OCI-M2 (cell line): Measurements from ENCODE around the gene ERC1.
"Not testable (repeated sequence)": the region's sequence is repeated elsewhere in the genome, so short reads cannot be mapped to it uniquely, and the experiment has no call there.

Experiments
- DNase-seq: peaks from one replicate; lab custom pipeline; 2025; ENCODE audit not compliant: unreplicated experiment; lab: John Stamatoyannopoulos, UW

ERC1 gene

DNA sequence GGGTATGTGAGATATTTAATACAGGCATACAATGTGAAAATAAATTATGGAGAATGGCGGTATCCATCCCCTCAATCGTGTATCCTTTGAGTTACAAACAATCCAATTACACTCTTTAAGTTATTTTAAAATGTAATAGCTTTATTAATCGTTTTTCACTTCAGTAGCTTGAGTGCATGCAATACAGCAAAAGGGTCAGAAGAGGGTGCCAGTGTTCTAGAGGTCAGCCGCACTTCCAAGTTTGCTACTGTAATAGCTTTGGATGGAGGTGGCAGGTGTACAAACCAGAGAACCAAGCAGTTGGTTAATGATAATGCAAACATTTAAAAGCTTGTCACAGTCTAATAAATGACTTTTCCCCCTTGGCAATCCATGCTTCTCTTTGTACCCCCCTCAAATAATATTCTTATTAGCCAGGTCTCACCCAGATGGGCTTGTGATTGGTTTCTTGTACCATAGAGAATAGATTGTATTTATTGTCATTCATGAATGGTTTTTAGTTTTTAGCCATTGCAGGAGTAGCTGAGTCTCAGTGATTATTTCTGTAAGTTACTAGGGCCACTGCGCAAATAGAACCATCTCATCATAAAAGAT, 127.0 kb downstream of the ERC1 start:
- peak; percentile 18 for DNase-seq

DNA sequence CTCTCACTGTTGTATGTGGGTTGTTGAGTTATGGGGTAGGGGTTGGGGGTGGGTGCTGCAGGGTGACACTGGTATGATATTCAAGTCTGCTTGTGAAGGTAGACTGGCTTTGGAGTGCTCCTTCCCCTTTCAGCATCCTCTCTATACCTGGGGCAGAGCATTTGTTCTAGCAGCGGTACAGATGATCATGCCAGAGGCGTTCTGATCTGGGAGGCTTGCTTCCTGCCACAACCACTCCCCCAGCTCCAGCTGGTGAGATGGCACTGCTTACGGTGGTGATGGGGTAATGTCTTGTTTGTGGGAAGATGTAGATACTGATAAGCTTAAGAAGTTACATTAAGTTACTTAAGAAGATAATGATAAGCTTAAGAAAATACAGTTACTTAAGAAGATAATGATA, 131.8 kb downstream of the ERC1 start:
- DNase-seq, result no peak

DNA sequence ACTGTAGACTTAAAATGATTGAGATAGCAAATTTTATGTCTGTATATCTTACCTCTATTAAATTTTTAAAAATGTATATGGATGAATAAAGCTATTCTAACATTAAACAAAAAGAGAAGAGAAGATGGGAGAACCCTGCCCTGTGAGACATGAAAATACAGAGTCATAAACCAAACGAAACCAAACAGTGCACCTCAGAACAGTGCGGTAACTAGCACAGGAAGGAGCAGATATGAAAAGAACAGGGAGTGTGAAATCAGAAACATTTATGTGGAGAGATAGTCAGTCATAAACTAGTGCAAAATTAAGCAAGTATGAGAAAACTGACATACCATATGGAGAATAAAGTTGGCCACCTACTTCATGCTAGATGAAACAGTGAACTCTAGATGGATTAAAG, 135.1 kb downstream of the ERC1 start:
- DNase-seq, result no peak

DNA sequence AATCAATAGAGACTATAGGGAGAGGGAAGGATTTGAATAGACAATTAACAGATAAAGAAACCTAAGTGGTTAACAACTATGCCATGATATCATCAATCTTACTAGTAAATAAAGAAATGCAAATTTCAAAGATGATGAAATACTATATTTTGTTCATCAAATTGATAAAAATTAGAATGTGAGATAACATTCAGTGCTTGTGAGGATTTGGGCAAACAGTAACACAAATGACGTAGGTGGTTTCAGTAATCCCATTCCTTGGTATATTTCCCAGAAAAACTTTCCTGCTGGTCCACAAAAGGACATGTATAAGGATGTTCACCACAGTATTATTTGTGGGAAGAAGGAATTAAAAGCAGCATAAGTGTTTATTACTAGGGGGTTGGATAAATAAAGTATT, 136.0 kb downstream of the ERC1 start:
- DNase-seq, result no peak

DNA sequence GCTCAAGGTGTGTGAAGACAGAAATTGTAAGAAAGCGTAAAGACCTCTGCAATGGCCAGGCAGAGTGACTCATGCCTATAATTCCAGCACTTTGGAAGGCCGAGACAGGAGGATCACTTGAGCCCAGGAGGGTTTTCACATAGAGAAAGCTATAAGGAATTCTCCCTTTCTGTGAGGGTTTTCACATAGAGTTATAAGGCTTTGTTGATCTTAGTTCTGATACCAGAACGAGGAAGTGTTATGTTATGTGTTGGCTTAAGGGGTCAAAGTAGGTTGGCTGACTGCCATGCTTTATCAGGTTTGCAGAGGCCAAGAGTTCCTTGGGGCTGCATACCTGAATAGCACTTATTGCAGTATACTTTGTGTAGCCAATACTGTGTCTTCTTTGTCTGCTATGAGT, 139.1 kb downstream of the ERC1 start:
- no peak for DNase-seq

DNA sequence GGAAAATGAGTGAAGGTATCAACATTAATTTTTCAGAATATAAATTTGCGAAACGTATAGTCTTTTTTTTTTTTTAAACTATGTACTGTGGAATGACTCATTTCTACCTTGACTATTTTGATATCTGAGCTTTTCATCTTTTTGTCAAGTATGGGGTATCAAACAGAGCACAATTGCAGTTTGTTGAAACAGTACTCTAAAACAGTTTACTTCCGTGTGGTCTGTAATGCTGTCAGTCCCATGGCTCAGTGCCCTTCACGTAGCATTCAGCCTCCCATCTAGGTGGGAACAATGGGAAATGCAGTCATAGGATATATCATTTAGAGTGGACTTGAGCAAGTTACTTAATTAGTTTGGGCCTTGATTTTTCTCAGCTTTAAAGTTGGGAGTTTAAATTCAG, 139.5 kb downstream of the ERC1 start:
- DNase-seq, result no peak

DNA sequence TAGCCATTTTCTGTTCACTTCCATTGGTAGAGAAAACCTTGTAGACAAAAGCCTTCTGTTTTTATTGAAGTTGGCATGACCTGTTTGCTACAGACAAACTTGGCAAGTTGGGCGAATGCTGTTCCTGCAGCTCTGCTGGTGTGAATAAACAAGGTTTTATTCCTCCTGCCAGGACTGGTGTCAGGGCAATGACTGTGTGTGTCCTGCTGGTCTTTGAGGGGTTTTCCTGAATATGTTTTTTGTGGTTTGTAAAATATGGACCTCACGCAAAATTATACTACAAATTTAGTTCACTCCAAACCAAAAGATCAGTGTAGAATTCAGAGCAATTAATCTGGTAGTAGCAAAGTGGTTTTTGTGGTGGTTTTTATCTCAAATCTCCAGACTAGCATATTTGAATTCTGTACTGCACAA, 140.8 kb downstream of the ERC1 start:
- DNase-seq, result no peak

DNA sequence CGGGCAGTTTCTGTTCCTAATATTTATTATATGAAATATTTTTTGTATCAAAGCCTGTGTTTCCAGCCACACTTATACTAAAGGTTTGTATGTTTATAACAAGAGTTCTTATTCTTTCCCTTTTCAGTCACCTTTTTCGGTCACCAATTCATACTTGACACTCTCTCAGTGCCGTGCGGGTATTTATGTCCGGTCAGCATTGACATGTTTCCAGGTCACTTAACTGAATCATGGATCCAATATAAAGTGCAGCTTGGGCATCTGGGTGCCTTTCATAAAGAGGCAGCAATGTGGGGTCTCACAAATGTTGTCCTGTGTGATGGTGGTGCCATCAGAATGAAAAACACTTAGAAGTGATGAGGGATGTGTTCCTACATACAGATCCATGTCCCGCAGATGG, 141.3 kb downstream of the ERC1 start:
- DNase-seq, result no peak

DNA sequence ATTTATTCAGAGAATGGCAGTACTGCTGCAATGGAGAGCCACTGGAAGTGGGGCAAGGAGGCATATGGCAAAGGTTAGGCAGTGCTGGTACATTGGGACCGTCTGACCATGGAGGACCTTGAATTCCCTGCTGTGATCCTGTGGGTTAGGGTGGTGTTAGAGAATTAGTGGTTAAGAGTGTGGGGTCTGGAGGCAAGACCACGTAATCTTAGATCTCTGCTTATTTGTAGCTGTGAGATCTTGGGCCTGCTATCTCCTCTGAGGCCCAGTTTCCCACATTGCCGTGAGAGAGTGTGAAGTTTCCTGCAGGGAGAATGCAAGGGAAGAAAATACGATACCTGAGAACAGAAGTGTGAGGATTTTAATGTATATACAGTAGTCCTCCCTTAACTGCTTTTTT, 147.7 kb downstream of the ERC1 start:
- DNase-seq, result no peak

DNA sequence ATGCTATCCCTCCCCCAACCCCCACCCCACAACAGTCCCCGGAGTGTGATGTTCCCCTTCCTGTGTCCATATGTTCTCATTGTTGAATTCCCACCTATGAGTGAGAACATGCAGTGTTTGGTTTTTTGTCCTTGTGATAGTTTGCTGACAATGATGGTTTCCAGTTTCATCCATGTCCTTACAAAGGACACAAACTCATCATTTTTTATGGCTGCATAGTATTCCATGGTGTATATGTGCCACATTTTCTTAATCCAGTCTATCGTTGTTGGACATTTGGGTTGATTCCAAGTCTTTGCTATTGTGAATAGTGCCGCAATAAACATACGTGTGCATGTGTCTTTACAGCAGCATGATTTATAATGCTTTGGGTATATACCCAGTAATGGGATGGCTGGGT, 155.7 kb downstream of the ERC1 start:
- not testable (repeated sequence) for DNase-seq

DNA sequence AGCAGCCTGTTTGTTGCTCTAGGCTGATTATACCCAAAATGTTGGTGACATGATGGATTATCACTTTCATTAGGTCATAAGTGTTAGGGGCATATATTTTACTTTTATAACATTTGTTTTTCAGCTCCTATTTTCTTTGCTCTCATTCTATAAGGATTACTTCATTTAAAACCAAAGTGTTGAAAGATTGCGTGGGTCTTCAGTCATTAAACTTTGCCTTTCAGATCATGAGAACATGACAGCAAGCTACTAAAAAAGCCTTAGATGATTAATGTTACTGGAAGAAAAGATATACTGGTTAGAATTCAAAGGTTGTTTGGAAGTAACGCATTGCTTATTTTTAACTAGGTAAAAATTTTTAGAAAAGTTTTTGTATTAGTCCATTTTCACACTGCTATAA, 156.8 kb downstream of the ERC1 start:
- DNase-seq, result no peak

DNA sequence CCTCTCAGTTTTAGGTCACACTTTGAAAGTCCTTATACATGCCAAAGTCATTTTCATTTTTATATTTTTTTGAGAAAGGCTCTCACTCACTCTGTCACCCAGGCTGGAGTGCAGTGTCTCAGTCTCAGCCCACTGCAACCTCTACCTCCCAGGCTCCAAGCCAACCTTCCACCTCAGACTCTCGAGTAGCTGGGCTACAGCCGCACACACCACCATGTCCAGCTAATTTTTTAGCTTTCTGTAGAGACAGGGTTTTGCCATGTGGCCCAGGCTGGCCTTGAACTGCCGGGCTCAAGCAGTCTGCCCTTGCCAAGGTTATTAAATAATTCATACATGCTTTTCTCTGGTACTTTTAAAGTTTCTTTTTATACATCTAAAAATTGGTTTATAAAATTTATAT, 166.0 kb downstream of the ERC1 start:
- no peak for DNase-seq

DNA sequence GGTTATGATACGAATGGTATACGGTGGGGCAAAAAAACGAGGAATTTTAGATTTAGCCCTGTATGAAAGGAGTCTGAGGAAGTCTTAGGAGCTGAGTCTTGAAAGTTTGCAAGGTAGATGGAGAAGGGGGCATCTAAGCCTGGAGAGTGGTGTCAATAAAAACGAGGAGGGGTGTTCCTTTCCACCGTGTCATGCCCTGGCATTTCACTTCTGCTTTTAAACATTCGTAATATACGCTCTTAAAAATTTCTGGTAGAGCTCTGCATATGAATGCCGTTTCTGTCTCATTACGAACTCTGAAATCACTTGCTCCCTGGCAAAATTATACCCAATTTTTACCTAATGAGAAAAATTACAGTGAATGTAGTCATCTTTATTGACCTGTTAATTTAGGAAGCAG, 170.2 kb downstream of the ERC1 start:
- no peak for DNase-seq

DNA sequence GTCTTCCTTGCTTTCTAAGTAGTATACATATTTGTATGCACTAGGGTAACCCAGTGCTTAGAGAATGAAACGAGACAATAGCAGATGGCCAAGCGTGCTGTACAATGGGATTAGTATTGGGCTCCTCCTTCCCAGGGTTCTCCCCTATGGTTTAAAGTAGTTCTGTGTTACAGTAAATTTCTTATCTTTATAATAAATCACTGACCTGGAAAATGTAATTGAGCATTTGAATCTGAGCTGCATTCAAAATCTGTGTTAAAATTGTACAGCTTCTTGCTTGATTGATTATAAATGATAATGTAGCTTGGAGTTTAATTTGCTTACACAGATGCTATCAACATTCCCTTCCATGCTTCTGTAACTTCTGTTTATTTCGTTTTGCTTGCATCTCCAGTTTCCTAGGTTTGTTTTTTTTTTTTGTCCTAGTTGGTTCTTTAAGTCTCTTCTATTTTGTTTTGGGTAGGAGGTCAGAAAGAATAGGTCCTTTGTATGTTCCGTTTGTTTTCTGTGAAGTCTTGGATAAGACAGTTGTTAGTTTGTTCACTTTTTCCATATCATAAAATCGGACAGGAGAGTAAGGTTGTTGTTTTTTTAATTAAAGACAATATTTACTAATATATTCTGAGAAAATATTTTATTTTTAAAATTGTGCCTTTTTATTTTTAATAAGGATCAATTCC, 171.2 kb downstream of the ERC1 start:
- DNase-seq, result no peak

DNA sequence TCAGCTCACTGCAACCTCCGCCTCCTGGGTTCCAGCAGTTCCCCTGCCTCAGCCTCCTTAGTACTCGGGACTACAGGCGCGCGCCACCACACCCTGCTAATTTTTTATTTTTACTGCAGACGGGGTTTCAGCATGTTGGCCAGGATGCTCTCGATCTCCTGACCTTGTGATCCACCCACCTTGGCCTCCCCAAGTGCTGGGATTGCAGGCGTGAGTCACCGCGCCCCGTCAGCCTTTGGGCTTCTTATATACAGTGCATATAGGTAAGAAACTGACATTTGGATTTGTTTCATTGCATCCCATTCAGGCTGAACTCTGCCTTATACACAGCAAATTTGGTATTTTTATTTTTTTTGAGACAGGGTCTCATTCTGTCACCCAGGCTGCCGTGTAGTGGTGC, 176.8 kb downstream of the ERC1 start:
- no peak for DNase-seq

DNA sequence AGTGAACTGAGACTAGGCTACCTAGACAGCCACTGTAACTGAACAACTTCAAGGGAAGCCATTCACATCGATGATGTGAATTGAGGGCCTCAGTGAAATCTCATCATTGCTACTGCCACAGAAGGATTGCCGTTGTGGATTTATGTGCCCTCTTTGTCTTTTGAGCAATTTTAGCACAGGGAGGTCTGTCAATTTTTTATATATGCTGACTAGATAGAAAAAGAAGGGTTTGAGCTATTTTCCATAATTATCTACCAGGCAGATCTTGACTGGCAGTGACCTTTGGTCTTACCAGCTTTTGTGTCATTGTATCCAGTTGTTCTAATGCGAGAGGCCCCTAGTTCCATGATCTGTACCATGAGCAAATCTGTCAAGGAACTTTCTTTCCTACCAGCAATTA, 179.4 kb downstream of the ERC1 start:
- no peak for DNase-seq

DNA sequence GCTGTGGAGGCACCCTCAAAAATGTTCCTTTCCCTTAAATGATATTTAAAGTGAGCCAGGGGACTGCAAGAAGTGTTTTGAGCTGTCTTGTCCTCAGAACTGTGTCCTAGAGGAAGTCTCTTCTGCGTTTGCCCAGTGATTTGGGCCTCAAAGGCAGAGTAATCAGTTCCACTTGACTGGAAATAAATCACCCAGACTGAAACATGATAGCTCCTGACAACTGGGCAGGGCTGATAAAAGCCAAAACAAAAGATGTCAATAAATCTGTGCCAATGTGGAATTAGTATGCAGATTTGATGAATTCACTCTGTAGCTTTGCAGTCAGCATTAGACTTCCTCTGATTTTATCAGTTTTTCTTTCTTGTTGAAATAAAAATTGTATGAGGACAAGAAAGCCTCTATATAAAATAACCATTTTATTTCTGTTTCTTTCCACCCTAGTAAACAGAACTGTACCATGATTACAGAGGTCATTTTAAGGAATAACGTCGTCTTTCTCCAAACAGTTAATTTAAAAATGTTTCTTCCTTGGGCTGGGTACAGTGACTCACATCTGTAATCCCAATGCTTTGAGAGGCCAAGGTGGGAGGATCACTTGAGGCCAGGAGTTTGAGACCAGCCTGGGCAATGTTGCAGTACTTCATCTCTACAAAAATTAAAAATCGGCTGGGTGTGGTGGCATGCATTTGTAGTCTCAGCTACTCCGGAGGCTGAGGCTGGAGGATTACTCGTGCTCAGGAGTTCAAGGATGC, 180.8 kb downstream of the ERC1 start:
- DNase-seq, result peak; percentile 2

DNA sequence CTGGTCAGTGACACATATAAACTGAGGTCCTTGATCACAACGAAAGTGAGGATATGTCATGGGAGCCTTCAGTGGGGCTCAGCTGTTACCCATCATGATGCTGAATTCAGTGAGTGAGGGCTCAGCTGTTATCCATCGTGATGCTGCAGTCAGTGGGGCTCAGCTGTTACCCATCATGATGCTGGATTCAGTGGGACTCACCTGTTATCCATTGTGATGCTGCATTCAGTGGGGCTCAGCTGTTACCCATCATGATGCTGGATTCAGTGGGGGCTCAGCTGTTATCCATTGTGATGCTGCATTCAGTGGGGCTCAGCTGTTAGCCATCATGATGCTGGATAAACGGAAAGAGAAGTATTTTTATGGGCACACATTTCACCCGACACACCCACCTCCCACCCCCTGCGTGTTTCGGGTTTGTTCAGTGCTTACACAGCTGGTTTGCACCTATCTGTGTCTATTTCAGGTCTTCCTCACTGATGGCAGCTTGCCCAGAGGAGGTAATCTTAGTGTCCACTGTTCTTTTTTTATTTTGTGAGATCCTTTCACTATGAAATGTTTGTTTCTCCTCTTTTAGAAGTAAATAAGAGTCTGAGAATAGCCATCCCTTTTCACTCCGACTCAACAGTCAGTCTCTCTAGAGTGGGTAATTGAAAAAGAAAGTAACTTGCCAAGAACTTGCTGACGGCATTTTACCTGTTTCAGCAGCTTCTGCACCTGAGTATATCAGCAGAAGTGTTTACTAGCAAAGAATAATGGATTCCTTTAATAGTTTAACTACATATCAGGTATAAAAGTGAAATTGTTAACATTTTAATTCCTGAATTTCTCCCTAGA, 183.0 kb downstream of the ERC1 start:
- no peak for DNase-seq

DNA sequence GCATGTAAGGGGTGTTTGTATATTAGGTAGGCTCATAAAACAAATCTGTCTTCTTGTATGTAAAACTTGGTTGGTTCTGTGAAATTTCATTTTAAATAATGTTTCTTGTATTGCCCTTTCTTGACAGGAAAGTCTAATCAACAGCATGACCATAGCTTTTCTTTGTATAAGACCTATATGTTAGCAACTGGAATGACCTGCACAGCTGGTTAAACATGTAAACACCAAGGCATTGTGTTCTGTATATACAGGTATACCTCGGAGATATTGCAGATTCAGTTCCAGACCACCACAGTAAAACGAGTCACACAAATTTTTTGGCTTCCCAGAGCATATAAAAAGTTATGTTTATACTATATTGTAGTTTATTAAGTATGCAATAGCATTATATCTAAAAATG, 183.6 kb downstream of the ERC1 start:
- DNase-seq, result no peak

DNA sequence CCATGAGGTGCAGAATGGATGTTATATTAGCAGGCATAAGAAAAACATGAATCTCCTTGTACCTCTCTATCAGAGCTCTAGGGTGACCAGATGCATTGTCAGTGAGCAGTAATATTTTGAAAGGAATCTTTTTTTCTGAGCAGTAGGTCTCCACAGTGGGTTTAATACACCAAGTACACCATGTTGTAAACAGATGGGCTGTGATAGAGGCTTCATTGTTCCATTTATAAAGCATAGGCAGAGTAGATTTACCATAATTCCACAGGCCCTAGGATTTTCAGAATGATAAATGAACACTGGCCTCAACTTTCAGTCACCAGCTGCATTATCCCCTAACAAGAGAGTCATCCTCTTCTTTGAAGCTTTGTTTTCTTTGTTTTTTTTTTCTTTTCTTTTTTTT, 185.2 kb downstream of the ERC1 start:
- DNase-seq, result no peak

DNA sequence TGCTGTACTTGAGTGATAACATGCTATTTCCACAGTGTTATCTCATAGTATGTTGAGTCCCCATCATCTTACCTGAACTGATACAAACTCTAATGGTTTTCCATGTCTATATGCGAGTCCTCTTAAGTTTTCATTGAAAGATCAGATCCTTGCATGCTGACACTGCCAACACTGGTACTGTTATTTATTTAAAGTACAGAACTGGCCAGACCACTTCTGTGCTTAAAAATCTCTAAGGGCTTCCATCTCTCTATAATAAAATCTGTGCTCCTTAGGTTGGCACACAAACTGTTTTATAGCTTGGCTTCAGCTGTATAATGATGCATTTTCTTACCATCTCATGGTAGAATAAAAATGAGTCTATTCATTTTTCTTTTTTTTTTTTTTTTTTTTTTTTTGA, 188.1 kb downstream of the ERC1 start:
- no peak for DNase-seq

DNA sequence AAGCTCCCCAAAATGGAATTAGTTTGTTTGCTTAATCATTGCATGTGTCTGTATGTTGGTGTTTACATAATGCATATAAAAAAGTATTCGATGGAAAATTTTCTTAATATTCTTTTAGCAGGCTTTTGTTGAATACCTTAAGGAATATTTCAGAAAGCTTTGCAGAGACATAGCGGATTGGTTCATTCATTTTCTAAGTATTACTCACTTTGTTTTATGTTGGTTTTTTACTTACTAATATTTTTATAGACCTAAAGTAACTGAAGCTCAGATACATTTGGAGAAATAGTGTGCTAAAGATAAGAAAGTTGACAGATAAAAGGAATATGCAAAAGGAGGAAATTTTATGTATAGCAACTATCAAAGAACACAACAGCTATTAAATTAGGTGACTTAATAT, 191.0 kb downstream of the ERC1 start:
- DNase-seq, result no peak
